GM19035 (cell line): ENCODE data around the gene RFC3.
"Not testable (repeated sequence)": the region's sequence is repeated elsewhere in the genome, so short reads cannot be mapped to it uniquely, and the experiment has no call there.

Experiments
- ATAC-seq: cut with Tn5 transposase; IDR thresholded peaks from one replicate; pipeline ENCODE4 v1.9.1; 2021; ENCODE audit not compliant: unreplicated experiment

RFC3 gene

DNA sequence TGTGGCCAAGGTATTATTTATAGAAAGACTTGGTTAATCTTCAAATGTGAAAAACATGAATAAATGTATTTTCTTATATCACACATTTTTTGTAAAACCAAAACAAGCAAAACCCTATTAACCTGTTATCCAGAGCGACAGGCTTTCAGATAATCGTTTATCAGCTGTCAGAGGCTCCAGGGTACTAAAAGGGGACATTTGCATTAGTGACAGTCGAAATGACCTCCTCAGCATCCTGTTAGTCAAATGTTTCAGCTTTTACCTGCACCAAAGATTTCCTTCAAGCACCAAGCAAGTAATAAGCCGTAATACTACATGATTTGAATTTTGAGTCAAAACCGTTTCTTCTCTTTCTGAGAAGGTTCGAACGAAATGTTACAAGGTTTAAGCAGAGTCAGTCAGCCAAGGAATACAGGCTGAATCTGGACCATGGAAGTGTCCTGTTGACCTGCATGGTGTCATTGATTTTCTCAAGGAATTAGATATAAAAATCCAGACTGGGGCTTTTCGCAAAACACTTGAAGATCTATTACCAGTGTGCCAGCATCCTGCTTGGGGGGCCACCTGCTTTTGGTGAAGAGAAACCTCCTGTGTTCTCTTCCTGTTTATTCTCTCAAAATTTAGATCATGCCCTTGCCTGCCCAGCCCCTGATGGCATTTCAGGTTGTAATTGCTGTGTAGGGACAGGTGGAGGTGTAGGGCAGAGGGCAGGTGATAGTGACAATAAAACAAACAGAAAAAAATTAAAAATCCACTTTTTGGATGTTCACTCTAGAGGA, 11.3 kb upstream of the RFC3 start:
- ATAC-seq = no peak

DNA sequence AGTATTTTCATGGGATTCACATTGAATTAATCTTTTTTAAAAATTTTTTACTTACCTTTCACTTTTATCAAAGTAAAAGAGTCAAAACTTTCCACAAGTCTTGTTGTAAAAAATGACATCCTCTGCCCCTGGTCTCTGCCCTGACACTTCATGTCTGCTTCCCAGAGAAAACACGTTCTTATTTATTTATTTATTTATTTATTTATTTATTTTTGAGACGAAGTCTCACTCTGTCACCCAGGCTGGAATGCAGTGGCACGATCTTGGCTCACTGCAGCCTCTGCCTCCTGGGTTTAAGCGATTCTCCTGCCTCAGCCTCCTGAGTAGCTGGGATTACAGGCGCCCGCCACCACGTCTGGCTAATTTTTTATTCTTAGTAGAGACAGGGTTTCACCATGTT, 5.1 kb upstream of the RFC3 start:
- ATAC-seq = not testable (repeated sequence)

DNA sequence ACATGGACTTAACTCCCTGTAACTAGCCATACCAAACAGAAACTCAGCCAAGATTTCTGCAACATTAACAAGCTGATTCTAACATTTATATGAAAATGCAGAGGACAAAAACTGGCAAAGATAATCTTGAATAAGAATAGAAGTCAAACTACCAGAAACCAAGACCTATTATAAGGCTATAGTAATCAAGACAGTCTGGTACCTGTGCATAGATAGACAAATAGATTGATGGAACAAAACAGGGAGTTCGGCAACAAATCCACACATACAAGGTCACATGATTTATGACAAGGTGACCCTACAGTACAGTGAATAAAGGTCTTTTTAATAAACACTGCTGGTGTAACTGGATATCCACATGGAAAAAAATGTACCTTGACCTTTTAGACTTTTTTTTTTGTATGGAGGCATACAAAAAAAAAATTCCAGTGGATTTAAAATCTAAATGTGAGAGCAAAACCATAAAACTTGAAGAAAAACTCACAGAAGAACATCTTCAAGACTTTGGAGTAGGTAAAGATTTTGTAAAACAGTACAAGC, 2.9 kb upstream of the RFC3 start:
- ATAC-seq = no peak

DNA sequence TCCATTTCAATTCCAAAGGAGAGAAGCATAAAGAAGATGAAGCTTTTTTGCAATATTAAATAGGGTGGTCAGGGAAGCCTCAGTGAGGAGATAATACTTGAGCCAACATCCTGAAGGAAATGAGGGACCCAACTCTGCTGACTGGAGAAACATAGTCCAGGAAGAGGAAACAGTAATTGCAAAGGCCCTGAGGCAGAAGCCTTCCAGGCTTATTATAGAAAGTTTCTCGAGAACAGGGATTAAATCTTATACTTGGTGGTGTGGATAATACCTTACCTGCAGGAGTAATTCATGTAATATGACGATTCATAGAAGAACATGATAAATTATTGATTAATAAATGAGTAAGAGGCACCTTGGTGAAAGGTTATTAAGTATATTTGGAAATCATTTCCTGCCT, 1.0 kb upstream of the RFC3 start:
- ATAC-seq = no peak

DNA sequence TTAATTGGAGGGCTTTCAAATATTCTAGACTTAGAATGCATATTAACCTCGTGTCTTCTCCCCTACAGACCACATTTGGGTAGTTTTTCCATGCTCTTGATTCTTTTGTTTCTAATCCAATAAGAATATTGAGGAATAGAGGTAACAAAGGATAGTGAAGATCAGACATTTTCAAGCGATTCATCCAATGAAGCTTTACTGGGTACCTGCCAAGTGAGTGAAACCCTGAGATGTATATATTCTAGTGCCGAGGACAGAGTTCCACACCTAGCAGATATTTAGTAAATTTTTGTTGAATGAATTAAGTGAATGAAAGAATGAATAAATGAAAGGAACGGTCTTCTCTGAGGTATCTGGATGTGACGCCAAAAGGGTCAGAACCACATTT, 442 bp upstream of the RFC3 start:
- ATAC-seq = no peak

DNA sequence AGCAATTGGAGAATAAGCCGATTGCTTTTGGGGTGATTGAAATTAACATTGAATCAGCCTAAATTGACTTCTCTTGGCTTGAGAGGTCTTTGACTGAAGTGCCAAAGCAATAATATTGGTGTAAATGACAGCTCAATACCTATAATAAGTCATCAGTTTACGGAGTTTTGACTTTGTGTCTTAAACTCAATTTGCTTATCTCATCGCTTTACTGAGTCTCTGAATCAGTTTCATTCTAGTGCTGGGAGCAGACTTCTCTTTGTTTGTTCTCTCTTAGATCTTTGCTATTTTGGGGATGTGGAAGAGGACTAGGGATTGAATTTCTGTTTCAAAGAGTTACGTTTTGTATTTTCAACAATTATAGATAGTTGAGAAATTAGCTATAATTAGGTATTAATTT, 7.1 kb downstream of the RFC3 start:
- no peak for ATAC-seq

DNA sequence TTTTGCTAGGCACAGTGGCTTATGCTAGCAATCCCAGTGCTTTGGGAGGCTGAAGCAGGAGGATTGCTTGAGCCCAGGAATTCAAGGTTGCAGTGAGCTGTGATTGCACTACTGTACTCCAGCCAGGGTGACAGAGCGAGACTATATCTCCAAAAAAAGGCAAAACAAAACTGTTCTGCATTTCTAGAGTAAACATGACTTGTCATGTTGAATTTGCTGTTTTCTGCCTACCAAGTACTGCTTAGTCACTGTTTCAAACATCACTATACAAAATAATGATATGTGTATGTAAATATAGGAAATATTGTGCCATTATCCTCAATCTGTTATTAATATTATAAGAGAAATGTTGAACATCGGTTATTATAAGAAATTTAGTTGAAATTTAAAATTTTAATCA, 9.2 kb downstream of the RFC3 start:
- no peak for ATAC-seq

DNA sequence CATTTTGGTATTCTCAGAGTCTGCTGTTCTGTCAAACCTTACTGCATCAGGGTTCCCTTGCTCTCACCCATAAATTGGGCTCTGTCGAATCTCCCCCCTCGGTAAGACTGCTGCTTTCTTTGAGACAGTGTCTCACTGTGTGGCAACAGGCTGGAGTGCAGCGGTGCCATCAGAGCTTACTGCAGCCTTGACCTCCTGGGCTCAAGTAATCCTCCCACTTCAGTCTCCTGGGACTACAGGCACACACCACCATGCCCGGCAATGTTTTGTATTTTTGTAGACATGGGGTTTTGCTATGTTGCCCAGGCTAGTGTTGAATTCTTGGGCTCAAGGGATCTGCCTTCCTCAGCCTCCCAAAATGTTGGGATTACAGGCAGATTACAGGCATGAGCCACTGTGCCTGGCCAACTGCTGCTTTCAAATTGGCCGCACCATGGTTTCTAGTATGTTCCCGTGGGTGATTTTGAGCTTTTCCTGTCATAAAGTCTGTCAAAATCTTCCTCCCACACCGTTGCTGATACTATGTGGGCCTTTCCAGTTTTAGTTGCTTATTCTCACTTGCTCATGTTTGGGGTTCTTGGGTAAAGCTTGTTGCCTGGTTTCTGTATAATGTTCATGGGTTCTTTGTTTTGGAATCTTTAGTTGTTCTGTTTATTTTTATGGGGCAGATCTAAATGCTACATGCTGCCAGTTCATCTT, 10.6 kb downstream of the RFC3 start:
- ATAC-seq = no peak

DNA sequence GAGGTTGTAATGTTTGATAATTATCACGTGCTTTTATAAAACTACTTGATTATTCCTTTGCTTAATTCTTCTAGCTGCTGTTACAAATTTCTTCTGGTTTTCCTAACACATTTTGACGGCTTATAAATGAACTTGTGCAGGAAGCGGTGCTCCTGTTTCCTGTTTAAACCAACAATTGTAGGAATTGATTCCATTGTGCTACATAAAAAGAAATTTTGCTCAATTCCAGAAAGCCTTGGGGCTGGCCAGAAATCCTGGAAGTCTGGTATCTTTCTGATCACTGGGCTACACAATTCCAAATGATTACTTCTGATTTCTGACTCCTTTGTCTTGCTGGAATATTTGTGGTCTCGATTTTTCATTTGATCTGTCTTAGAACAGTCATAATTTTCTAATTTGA, 14.9 kb downstream of the RFC3 start:
- no peak for ATAC-seq

DNA sequence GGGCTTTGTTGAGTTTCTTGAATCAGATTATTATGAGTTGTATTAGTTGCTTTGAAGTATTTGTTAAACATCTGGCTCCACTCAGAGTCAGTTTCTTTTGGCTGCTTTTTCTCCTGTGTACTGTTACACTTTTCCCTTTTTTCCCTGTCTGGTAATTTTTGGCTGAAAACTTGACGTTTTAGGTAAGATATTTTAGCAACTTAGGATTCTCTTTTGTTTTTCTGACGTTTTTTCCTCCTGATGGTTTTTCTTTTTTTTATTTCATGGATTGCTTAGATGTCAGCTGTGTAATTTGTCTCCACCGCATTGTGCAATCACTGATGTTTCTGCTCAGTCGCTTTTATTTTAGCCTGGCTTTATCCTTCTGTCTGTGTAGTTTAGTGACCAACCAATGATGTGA, 20.7 kb downstream of the RFC3 start:
- no peak for ATAC-seq

DNA sequence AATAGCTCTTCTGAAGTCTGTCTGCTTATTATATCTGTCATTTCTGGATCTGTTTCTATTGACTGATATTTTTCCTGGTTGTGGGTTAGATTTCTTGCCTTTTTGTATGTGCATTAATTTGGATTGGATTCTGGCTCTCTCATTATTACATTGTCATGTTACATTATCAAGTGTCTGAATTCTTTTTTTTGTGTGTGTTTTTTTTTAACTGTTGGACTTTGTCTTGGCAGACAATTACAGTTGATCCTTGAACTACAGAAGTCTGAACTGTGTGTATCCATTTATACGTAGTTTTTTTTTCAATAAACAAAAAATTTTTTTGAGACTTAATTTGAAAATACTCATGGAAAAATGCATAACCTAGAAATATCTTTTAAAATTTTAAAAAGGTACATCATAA, 22.5 kb downstream of the RFC3 start:
- no peak for ATAC-seq

DNA sequence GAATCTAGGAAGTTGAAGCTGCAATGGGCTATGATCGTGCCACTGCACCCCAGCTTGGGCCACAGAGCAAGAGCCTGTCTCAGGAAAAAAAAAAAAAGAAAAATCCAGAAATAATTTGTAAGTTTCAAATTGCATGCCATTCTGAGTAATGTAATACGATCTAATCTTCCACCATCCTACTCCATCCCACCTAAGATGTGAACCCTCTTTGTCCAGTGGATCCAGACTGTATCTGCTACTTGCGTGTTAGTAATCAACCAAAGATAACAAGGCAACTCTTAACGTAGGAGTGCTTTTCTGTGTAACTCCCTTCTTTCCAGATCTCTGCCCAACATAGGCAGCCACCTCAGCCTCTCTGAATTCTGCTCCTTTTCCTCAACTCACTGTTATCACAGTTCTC, 24.3 kb downstream of the RFC3 start:
- no peak for ATAC-seq

DNA sequence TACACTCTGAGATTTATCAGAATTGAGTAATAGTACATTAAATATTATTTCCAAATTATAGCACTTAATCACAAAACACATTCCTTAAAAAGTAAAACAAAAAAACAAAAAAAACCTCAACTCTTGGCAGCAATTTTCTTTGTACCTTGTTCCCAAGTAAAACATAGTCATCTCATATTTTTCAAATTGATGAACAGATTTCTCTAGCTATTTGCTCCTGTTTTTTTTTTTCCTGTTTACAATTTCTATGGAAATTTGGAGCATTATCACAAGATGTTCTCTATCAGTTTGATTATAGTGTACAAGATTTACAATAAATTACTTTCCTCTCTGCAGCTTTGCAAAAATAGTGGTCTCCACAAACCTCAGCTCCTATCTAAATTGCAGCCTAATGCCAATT, 25.0 kb downstream of the RFC3 start:
- ATAC-seq = no peak

DNA sequence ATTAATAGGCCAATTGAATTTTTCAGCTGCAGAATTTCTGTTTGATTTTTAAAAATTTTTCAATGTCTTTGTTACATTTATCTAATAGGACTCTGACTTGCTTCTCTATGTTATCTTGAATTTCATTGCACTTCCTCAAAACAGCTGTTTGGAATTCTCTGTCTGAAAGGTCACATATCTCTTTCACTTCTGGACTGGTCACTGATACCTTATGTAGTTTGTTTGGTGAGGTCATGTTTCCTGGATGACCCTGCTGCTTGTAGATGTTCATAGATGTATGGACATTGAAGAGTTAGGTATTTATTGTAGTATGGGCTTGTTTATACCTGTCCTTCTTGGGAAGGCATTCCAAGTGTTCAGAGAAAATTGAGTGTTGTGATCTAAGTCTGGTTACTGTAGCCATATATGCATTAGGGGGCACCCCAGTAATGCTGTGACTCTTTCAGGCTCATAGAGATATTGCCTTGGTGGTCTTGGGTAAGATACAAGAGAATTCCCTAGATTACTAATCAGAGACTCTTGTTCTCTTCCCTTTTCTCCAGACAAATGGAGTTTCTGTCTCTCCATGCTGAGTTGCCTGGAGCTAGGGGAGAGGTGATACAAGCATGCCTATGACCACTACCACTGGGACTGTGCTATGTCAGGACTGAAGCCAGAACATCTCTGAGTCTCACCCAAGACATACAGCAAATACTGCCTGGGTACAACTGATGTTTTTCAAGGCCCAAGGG, 27.8 kb downstream of the RFC3 start:
- no peak for ATAC-seq

DNA sequence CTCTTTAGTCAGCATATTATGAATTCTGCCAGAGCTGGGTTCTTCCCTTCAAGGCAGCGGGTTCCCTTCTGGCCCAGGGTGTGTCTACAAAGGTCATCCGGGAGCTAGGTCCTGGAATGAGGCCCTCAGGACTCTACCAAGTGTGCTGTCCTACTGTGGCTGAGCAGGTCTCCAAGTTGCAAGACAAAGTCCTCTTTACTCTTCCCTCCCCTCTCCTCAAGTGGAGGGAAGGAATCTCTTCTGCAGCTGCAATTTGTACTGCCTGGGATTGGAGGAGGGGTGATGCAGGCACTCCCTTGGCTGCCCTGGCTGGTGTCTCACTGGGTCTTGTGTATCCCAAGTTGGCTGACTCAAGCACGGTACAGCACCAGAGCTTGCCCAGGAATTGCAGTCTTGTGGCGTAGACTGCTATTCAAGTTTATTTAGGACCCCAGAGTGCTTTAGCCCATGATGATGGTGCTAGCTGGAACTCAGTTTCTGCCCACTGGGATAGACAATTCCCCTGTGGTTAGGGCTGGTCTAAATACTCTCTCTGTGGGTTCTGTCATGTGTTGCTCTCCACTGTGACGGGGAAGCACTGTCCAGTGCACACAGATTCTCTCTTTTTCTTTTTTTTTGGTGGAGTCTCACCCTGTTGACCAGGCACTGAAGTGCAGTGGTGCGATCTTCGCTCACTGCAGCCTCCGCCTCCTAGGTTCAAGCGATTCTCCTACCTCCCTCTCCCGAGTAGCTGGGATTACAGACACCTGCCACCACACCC, 28.5 kb downstream of the RFC3 start:
- no peak for ATAC-seq

DNA sequence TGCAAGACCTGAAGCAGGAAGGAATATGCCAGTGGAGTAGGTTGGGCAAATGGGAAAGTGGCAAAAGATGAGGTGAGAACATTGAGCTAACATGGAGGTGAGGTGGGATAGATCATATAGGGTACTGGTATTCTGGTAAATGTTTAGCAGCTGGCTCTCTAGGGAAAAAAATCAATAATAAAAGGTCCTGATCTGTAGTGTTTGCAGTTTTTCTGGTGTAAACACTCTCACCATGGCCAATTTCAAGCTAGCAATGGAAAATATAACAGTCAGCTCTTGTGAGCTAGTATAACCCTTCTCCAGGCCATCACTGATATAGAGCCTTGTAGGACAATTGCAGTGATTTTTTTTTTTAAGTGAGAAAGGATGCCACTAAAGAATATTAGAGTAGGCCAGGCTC, 31.3 kb downstream of the RFC3 start:
- no peak for ATAC-seq

DNA sequence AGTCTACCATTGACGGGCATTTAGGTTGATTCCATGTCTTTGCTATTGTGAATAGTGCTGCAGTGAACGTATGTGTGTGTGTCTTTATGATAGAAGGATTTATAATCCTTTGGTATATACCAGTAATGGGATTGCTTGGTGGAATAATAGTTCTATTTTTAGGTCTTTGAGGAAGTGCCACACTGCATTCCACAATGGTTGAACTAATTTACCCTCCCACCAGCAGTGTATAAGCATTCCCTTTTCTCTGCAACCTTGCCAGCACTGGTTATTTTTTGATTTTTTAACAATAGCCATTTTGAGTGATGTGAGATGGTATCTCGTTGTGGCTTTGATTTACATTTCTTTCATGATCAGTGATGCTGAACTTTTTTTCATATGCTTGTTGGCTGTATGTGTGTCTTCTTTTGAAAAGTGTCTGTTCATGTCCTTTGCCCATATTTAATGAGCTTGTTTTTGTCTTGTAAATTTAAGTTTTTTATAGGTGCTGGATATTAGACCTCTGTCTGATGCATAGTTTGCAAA, 37.5 kb downstream of the RFC3 start:
- no peak for ATAC-seq

DNA sequence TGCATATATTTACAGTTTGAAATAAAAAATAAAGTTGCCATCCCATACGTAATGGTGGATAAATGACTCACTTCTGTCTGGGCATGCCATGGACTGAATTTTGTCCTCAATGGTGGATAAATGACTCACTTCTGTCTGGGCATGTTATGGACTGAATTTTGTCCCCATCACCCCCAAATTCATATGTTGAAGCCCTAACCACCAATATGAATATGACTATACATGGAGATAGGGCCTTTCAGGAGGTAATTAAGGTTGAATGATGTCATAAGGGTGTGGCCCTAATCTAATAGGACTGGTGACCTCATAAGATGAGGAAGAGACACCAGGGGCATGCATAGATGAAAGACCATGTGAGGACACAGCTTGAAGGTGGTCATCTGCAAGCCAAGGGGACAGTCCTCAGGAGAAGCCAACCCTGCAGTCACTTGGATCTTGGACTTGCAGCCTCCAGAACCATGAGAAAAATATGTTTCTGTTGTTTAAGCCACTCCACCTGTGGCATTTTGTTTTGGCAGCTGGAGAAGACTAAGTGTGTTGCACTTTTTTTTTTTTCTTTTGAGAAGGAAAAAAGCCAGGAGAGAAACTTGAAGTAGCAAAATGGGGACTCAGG, 41.8 kb downstream of the RFC3 start:
- ATAC-seq = no peak

DNA sequence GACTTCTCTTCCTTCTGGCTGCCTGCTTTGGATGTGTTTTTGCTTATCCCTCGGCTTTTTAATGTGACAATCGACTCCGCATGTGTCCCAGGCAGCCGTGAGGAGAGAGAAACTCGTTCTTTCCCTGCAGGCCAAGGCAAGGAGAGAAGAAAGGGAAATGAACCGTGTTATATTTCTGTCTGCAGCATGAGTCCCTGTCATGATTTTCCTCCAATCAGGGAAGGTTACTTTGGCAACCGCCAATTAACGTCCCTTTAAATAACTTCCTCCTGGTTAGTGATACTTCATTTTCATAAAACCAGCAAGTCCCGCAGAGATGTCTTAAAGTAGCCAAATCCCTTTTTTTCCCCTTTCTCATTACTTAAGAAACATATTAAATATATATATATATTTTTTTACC, 42.6 kb downstream of the RFC3 start:
- ATAC-seq = no peak

DNA sequence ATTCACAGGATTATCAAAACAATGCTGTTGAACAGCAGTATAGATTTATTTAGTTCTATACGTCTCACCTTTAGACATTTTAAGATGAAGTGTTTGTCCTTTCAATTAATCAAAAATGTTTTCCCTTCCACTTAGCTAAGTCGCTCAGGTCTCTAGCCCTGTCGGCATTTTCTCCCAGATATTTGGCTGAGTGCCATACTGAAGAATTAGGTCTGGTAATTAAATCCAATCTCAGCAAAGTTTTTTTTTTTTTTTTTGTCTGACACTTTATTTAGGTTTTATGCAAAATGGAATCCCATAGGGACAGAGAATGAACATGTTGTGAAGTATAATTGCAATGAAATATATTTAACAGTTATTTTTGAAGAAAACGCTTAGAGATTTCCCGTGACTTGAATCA, 44.1 kb downstream of the RFC3 start:
- ATAC-seq = no peak
